ENCODE measurements around the gene CCDC17. TPM values are rescaled to one million over a fixed set of nuclear protein-coding genes. Genes with fewer than 3 reads are reported as not detected.
A peak's percentile ranks its signal among the peaks of the same experiment; 100 is the strongest.

The CCDC17 gene
- total RNA-seq, 1 experiment from 2014 or later, result 4.7 TPM

DNA sequence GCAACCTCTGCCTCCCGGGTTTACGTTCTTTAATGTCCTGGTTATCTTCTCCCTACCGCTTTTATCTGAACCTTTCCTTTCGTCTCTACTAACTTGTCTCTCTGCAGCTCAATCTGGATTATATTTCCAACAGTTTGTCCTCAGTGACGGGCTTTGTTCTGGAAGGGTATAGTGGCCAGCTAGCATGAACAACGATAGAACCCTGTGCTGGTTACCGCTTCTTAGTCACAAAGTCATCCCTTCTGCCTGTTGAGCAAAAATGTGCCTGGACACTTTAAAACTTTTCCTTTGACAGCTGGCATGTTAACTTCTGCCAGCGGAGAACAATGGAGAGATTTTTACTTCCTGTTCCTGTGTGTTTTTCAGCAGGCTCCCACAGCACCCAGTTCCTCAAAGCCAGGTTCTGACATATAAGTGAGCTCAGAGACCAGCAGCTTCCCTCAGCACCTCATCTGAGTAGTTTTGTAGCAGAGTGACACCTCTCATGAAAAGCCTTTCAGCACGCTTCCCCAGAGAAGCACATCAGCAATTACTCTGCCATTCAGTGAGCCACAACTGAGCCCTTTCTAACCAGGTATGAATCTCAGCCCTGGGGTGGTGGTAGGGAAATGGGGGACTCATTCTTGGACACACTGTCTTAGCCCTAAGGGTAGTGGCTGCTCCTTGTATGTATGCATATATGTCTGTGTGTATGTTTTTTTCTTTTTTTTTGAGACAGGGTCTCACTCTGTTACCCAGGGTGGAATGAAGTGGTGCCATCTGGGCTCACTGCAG, 23.6 kb upstream of the CCDC17 start:
- DNase-seq, result no peak
- BruUV-seq (replicated peaks), result no TSS peak
- TF ChIP-seq, protein P1, sequence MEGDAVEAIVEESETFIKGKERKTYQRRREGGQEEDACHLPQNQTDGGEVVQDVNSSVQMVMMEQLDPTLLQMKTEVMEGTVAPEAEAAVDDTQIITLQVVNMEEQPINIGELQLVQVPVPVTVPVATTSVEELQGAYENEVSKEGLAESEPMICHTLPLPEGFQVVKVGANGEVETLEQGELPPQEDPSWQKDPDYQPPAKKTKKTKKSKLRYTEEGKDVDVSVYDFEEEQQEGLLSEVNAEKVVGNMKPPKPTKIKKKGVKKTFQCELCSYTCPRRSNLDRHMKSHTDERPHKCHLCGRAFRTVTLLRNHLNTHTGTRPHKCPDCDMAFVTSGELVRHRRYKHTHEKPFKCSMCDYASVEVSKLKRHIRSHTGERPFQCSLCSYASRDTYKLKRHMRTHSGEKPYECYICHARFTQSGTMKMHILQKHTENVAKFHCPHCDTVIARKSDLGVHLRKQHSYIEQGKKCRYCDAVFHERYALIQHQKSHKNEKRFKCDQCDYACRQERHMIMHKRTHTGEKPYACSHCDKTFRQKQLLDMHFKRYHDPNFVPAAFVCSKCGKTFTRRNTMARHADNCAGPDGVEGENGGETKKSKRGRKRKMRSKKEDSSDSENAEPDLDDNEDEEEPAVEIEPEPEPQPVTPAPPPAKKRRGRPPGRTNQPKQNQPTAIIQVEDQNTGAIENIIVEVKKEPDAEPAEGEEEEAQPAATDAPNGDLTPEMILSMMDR (IDR thresholded peaks at IDR 0.05; ENCODE audit: unreplicated experiment), result no peak
- Mint-ChIP-seq H3K4me3 (ENCODE audit: low read depth, unreplicated experiment) (no peak overlapping the region), H3K27ac (ENCODE audit: unreplicated experiment) (peak overlapping the region; percentile 2), H3K36me3 (ENCODE audit: insufficient read depth, unreplicated experiment) (peaks cover 36% of the 10 kb centered on the region), H3K4me1 (ENCODE audit: low read depth, unreplicated experiment) (peaks cover 20% of the 10 kb centered on the region), H3K9me3 (ENCODE audit: low read depth, unreplicated experiment) (no peaks in the 10 kb centered on the region), H3K27me3 (ENCODE audit: unreplicated experiment) (no peaks in the 10 kb centered on the region)
- CTCF ChIA-PET, result no interaction called here
- intact Hi-C loops (cut with micrococcal nuclease; ENCODE audit: unreplicated experiment), result loop anchor here (2.0 kb wide), 1 partner anchor 37 kb away; no protein-coding TSS in a partner anchor

DNA sequence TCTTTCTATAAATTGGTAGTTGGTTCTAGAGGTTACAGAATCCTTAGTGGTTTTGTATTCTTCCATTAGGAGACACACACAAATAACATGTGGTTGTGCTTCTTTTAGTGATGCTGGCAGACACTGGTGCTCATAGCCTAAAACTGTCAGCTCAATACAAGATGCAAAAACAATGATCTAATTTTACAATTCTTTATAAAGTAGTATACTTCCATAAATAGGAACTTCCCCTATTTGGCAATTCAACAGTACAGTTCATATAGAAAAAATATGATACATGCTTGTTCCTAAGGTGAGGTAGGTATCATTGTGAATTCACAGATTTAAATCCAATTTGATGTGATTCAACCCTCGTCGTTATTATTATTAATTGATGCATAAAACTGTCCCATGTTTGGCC, 20.8 kb upstream of the CCDC17 start:
- no TSS peak for BruUV-seq (replicated peaks)
- intact Hi-C loops (cut with micrococcal nuclease; ENCODE audit: unreplicated experiment), result loop anchor here (1.0 kb wide), 1 partner anchor 237 kb away; no protein-coding TSS in a partner anchor
- CTCF ChIA-PET, result interaction anchor here (0.7 to 1.5 kb wide), 4 partner anchors 12 to 205 kb away, joined by 3 to 7 read pairs (median 6); no protein-coding TSS in a partner anchor
- Mint-ChIP-seq H3K27me3 (ENCODE audit: unreplicated experiment) (no peaks in the 10 kb centered on the region), H3K4me3 (ENCODE audit: low read depth, unreplicated experiment) (no peak overlapping the region), H3K4me1 (ENCODE audit: low read depth, unreplicated experiment) (peaks cover 20% of the 10 kb centered on the region), H3K36me3 (ENCODE audit: insufficient read depth, unreplicated experiment) (peaks cover 43% of the 10 kb centered on the region), H3K27ac (ENCODE audit: unreplicated experiment) (no peak overlapping the region), H3K9me3 (ENCODE audit: low read depth, unreplicated experiment) (no peaks in the 10 kb centered on the region)
- DNase-seq, result no peak
- TF ChIP-seq, protein P1 (IDR thresholded peaks at IDR 0.05; ENCODE audit: unreplicated experiment), result no peak

DNA sequence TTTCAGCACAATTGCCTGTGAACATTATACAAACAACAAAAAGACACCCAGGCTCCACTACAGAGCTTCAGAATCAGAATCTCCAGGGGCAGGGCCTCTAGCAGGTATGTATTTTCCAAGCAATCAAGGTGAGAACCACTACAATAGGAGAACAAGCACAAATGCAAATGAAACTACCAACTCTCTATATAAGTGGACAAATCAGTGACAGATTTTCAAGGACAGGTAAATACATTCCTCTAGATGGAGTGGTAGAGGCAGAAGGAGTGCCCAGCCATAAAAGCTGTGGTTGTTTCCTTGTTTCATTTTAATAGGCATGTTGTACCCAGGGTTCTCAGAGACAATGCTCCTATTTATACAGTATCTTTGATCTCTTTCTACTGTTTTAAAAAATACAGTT, 20.1 kb upstream of the CCDC17 start:
- H3K4me1 Mint-ChIP-seq (ENCODE audit: low read depth, unreplicated experiment), result peaks cover 20% of the 10 kb centered on the region
- BruUV-seq (replicated peaks), result no TSS peak
- CTCF ChIA-PET, result interaction anchor here (0.6 to 1.5 kb wide), 4 partner anchors 12 to 327 kb away, joined by 3 to 7 read pairs (median 4); no protein-coding TSS in a partner anchor
- DNase-seq, result peak; percentile 26
- intact Hi-C loops (cut with micrococcal nuclease; ENCODE audit: unreplicated experiment), result loop anchor here (1.0 kb wide), 1 partner anchor 237 kb away; no protein-coding TSS in a partner anchor
- H3K36me3 Mint-ChIP-seq (ENCODE audit: insufficient read depth, unreplicated experiment), result peaks cover 43% of the 10 kb centered on the region
- H3K4me3 Mint-ChIP-seq (ENCODE audit: low read depth, unreplicated experiment), result no peak overlapping the region
- no peaks in the 10 kb centered on the region for H3K27me3 Mint-ChIP-seq (ENCODE audit: unreplicated experiment)
- TF ChIP-seq, protein P1 (IDR thresholded peaks at IDR 0.05; ENCODE audit: unreplicated experiment), result no peak
- no peak overlapping the region for H3K27ac Mint-ChIP-seq (ENCODE audit: unreplicated experiment)
- no peaks in the 10 kb centered on the region for H3K9me3 Mint-ChIP-seq (ENCODE audit: low read depth, unreplicated experiment)

DNA sequence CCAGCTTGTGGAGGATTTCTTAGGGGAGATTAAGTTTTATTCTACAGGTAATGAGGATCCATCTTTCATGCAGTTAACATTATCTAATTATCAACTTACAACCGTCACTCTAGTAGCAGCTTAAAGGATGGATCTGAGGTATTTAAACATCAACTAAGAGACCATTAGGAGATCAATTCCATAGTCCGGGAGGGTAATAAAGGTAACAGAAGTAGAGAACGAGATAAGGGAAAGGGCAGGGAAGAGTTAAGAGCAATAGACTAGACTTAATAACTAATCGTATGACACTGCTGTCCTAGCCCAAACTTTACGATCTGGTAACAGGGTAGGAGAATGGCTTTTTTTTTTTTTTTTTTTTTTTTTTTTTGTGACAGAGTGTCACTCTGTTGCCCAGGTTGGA, 19.5 kb upstream of the CCDC17 start:
- Mint-ChIP-seq H3K27me3 (ENCODE audit: unreplicated experiment) (no peaks in the 10 kb centered on the region), H3K4me3 (ENCODE audit: low read depth, unreplicated experiment) (no peak overlapping the region), H3K4me1 (ENCODE audit: low read depth, unreplicated experiment) (peaks cover 20% of the 10 kb centered on the region), H3K9me3 (ENCODE audit: low read depth, unreplicated experiment) (no peaks in the 10 kb centered on the region), H3K36me3 (ENCODE audit: insufficient read depth, unreplicated experiment) (peaks cover 38% of the 10 kb centered on the region), H3K27ac (ENCODE audit: unreplicated experiment) (peak overlapping the region; percentile 62)
- DNase-seq, result no peak
- CTCF ChIA-PET, result interaction anchor here (0.6 to 1.2 kb wide), 2 partner anchors 36 to 844 kb away, joined by 3 read pairs; no protein-coding TSS in a partner anchor
- BruUV-seq (replicated peaks), result no TSS peak
- TF ChIP-seq, protein P1 (IDR thresholded peaks at IDR 0.05; ENCODE audit: unreplicated experiment), result no peak
- intact Hi-C loops (cut with micrococcal nuclease; ENCODE audit: unreplicated experiment), result no loop called here
